Colonic mucosa (tissue), 4 donors: Measurements from ENCODE around the gene CAPRIN1. TPM values are rescaled to one million over a fixed set of nuclear protein-coding genes. Genes with fewer than 3 reads are reported as not detected.
"Not testable (repeated sequence)": the region's sequence is repeated elsewhere in the genome, so short reads cannot be mapped to it uniquely, and the experiment has no call there.

Experiments
- DNase-seq: peaks from one replicate; pipeline ENCODE4 v3.0.0-alpha.2; 2020
- H3K27ac ChIP-seq: fragments of 200-600 bp; one replicate; pipeline ENCODE4 v1.8.0; 2021
- H3K27me3 ChIP-seq: fragments of 200-600 bp; one replicate; pipeline ENCODE4 v1.8.0; 2021
- H3K36me3 ChIP-seq: fragments of 200-600 bp; one replicate; pipeline ENCODE4 v1.8.0; 2021
- H3K4me1 ChIP-seq: fragments of 200-600 bp; one replicate; pipeline ENCODE4 v1.8.0; 2021; ENCODE audit warnings: mild to moderate bottlenecking
- H3K4me3 ChIP-seq: fragments of 200-600 bp; one replicate; pipeline ENCODE4 v1.8.0; 2021
- H3K9ac ChIP-seq, 2 donors: one replicate each; pipeline ENCODE4 v1.7.0; 2013; ENCODE audit warnings: control low read depth in 2 of 2, low read depth in 2 of 2, low read length in 2 of 2
- H3K9me3 ChIP-seq: fragments of 200-600 bp; one replicate; pipeline ENCODE4 v1.8.0; 2021
- CTCF ChIP-seq: fragments of 200-600 bp; IDR thresholded peaks from one replicate; pipeline ENCODE4 v1.8.0; 2022; ENCODE audit warnings: antibody characterized with exemption, mild to moderate bottlenecking
- intact Hi-C: fragments of 100-400 bp; cut with DNase I; formaldehyde crosslinking; loops from one replicate; pipeline ENCODE4 v1.14.1; 2022
- total RNA-seq, 2 donors: library from RNA; stranded (reverse); fragmentation: NEBNext Ultra II Directional in 1 of 2; extraction: Animal tissue kit (Norgen Biotek cat#: 25700) in 1 of 2; gene quantifications; one replicate each; pipeline ENCODE4 v1.2.1, GENCODE V29; 2021
- donor health status: healthy.
- donor health status: DM: no; HTN: no; CAD: no.
- donor health status: DM: no; HTN: no; CAD: no.

The CAPRIN1 gene
- total RNA-seq, 2 donors from 2014 or later = 182 to 274 TPM

GRCh38 chr11:34080609-34081008, 29.1 kb downstream of the CAPRIN1 start:
- H3K27ac ChIP-seq = no peak overlapping the region
- no peaks in the 10 kb centered on the region for H3K9me3 ChIP-seq
- no peak overlapping the region for H3K4me3 ChIP-seq
- DNase-seq = no peak
- no peaks in the 10 kb centered on the region for H3K4me1 ChIP-seq
- H3K27me3 ChIP-seq = no peaks in the 10 kb centered on the region
- no peak for TF ChIP-seq CTCF
- no peak overlapping the region for H3K9ac ChIP-seq
- intact Hi-C loops = no loop called here
- peaks cover 19% of the 10 kb centered on the region for H3K36me3 ChIP-seq

- Histone ChIP-seq H3K4me3 (no peak overlapping the region), H3K36me3 (peaks cover 30% of the 10 kb centered on the region), H3K9ac (no peak overlapping the region), H3K4me1 (no peaks in the 10 kb centered on the region), H3K27ac (no peak overlapping the region), H3K9me3 (no peaks in the 10 kb centered on the region), H3K27me3 (no peaks in the 10 kb centered on the region)
- intact Hi-C loops = no loop called here
- no peak for DNase-seq
- no peak for TF ChIP-seq CTCF
Observed at GRCh38 chr11:34084637-34085036, 33.1 kb downstream of the CAPRIN1 start.

GRCh38 chr11:34086554-34087283, 35.2 kb downstream of the CAPRIN1 start:
- Histone ChIP-seq H3K4me1 (no peaks in the 10 kb centered on the region), H3K9ac (no peak overlapping the region), H3K27ac (no peak overlapping the region), H3K36me3 (peaks cover 33% of the 10 kb centered on the region), H3K27me3 (no peaks in the 10 kb centered on the region), H3K9me3 (no peaks in the 10 kb centered on the region), H3K4me3 (no peak overlapping the region)
- TF ChIP-seq CTCF = no peak
- no peak for DNase-seq
- intact Hi-C loops = no loop called here

- TF ChIP-seq CTCF = no peak
- Histone ChIP-seq H3K4me1 (no peaks in the 10 kb centered on the region), H3K27me3 (no peaks in the 10 kb centered on the region), H3K9ac (no peak overlapping the region), H3K4me3 (no peak overlapping the region), H3K27ac (no peak overlapping the region), H3K36me3 (peaks cover 25% of the 10 kb centered on the region), H3K9me3 (no peaks in the 10 kb centered on the region)
- no peak for DNase-seq
- intact Hi-C loops = no loop called here
Observed at GRCh38 chr11:34091825-34092224, 40.3 kb downstream of the CAPRIN1 start.

- not testable (repeated sequence) for DNase-seq
Observed at GRCh38 chr11:34094900-34095299, 43.4 kb downstream of the CAPRIN1 start.

GRCh38 chr11:34098813-34099212, 47.3 kb downstream of the CAPRIN1 start:
- intact Hi-C loops = no loop called here
- H3K27me3 ChIP-seq = no peaks in the 10 kb centered on the region
- H3K4me3 ChIP-seq = no peak overlapping the region
- DNase-seq = no peak
- H3K9ac ChIP-seq = no peak overlapping the region
- TF ChIP-seq CTCF = no peak
- H3K9me3 ChIP-seq = no peaks in the 10 kb centered on the region
- no peaks in the 10 kb centered on the region for H3K4me1 ChIP-seq
- H3K27ac ChIP-seq = no peak overlapping the region
- peaks cover 22% of the 10 kb centered on the region for H3K36me3 ChIP-seq

More at GRCh38 chr11:34094900-34095299, 43.4 kb downstream of the CAPRIN1 start:
- H3K27ac ChIP-seq, H3K9ac ChIP-seq, H3K9me3 ChIP-seq, H3K4me1 ChIP-seq, intact Hi-C loops, H3K4me3 ChIP-seq, H3K27me3 ChIP-seq: not testable (repeated sequence)
- H3K36me3 ChIP-seq = peaks cover 34% of the 10 kb centered on the region
